ENCODE measurements around the gene EPHB1.
"Not testable (repeated sequence)": the region's sequence is repeated elsewhere in the genome, so short reads cannot be mapped to it uniquely, and the experiment has no call there.

The EPHB1 gene

DNA sequence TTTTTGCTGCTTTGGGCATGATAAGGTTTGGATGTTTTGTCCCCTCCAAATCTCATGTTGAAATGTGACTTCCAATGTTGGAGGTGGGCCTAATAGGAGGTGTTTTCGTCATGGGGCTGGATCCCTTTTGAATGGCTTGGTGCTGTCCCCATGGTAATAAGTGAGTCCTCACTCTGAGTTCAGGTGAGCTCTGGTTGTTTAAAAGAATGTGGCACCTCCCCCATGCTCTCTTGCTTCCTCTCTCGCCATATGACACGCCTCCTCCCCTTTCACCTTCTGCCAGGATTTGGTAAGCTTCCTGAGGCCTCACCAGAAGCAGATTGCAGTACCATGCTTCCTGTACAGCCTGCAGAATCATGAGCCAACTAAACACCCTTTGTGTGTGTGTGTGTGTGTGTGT, 255.5 kb downstream of the EPHB1 start:
- no peak for DNase-seq (ENCODE audit: low spot score)

DNA sequence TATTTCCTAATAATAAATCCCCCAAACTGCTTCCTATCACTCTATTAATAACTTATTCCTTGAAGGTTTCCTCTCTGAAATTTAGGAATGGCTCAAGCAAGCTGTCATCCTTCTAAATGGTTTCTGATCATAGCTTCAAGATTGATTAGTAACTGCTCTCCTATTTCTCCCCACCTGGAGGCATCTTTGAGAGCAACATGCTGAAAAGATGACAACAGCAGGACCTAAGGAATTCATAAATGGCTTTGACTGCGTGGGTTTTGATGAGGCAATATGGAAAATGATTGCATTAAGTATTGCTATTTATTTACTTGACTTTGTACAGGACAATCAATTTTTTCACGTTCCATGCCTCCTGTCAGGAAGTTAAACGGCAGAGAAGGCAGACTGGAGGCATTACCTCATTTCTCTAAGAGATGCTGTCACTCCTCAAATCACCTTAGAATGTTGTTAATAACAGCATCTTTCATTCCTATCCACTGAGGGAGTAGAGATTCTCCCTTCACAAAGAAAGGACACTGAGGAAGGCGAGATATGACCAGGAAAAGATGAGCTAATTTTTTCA, 256.4 kb downstream of the EPHB1 start:
- no peak for DNase-seq (ENCODE audit: low spot score)

GRCh38 chr3:135055449-135055848, 260.4 kb downstream of the EPHB1 start:
- DNase-seq (ENCODE audit: low spot score) = no peak

- DNase-seq (ENCODE audit: low spot score) = no peak
Measured at GRCh38 chr3:135056084-135056730, 261.1 kb downstream of the EPHB1 start.

DNA sequence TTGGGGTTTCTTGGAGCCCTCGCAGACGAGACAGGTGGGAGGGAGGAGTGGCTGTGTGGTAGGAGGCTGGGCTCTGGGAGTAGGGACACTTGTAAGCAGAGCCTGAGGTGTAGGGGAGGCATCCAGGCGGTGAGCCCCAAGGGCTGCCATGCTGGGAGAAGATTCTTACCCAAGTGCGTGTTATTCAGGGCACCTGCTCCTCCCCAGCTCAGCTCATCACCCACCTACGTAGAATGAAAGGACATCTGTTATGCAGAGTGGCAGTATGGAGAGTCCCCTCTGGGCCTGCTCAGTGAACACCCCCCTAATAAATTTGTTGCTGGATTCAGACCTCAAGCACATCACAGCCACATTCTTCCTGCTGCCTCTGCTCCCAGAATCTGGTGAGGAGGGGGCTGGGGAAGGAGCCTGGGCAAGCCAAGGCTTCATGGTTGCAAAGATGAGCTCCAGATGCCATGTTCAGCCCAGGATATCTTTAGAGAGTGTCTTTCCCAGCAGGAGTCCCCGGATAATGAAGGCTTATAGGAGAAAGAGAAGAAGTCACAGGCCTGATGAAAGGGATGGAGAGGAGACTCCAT, 261.8 kb downstream of the EPHB1 start:
- no peak for DNase-seq (ENCODE audit: low spot score)

DNA sequence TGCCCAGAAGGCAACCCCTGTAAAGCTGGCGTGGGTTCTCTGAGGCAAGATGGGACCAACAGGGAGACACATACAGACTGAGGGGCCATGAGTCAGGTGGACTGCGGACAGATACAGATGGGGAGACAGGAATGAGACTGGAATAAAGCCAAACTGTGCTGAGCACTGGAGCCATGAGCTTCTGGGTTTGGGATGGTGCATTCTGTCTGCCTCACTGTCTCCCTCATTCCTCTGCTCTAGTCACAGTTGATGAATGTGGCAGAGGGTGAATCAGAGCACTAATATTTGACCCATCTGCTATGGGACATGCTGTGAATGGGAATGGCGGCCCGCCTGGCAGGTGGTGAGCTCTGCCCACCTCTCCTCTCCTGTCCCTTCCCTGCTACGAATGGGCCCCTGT, 262.9 kb downstream of the EPHB1 start:
- no peak for DNase-seq (ENCODE audit: low spot score)

DNA sequence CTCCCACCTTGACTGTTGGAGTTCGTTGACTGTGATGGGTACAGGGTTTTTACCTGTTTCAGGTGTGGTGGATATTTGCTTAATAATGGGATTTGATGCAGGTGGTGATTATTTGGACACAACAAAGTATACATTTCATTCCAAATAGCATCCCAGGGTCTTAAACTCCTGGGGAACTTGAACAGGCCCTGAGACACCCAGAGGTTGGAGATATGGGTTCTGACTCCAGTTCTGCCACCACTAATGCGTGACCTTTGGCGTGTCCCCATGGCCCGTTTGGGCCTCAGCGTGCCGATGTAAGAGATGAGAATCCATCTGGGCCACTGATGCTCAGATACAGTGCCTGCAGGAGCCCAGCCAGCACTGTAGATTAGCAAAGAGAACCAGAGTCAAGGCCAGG, 264.5 kb downstream of the EPHB1 start:
- DNase-seq (ENCODE audit: low spot score) = no peak

DNA sequence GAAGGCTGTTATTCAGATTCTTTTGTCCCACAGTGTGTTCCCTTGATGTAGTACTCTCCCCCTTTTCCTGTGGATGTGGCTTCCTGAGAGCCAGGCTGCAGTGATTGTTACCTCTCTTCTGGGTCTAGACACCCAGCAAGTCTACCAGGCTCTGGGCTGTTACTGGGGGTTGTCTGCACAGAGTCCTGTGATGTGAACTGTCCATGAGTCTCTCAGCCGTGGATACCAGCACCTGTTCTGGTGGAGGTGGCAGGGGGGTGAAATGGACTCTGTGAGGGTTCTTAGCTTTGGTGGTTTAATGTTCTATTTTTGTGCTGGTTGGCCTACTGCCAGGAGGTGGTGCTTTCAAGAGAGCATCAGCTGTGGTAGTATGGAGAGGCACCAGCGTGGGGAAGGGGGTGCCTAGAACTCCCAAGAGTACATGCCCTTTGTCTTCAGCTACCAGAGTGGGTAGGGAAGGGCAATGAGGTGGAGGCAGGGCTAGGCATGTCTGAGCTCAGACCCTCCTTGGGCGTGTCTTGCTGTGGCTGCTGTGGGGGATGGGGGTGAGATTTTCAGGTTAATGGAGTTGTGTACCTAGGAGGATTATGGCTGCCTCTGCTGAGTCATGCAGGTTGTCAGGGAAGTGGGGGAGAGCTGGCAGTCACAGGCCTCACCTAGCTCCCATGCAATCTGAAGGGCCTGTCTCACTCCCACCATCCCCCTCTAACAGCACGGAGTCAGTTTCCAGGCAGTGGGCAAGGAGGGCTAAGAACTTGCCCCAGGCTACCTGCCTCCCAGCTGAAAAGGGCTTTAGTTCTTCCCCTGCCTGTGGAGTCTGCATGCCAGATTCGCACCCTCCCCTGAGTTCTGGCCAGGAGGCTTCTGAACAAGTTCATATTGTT, 272.0 kb downstream of the EPHB1 start:
- DNase-seq (ENCODE audit: low spot score) = not testable (repeated sequence)

DNA sequence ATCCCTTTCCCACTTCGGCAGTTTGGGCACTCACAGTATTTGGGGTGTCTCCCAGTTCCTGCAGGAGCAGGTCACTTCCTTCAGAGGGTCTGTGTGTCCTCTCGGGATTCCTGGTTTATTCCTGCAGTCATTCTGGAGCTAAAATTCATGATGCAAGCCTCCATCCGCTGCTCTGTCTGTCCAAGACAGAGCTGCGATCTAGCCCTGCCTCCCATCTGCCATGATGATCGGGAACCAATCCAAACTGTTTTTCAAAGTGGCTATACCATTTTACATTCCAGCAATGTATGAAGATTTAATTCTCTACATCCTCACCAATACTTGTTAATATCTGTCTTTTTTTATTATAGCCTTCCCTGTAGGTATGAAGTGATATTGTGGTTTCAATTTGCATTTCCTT, 273.0 kb downstream of the EPHB1 start:
- no peak for DNase-seq (ENCODE audit: low spot score)

GRCh38 chr3:135069406-135069805, 274.3 kb downstream of the EPHB1 start:
- DNase-seq (ENCODE audit: low spot score) = no peak

DNA sequence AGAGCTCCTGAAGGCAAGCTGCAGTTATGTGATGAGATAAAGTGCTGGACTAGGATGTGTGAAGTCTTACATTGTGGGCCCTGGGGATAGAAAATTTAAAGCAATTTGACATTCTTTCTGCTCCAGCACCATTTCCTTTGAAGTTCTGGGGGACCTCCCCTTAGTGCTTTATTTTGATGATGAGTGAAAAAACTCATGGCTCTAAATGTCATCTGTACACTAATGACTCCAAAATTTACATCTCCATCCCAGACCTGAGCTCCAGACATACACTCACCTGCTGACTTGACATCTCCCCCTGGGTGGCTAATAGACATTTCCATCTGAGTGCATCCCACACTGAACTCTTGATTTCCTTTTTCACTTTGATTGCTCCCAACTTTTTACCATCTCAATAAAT, 276.4 kb downstream of the EPHB1 start:
- no peak for DNase-seq (ENCODE audit: low spot score)

GRCh38 chr3:135072431-135072830, 277.4 kb downstream of the EPHB1 start:
- no peak for DNase-seq (ENCODE audit: low spot score)

- no peak for DNase-seq (ENCODE audit: low spot score)
Measured at GRCh38 chr3:135075157-135075556, 280.1 kb downstream of the EPHB1 start.

DNA sequence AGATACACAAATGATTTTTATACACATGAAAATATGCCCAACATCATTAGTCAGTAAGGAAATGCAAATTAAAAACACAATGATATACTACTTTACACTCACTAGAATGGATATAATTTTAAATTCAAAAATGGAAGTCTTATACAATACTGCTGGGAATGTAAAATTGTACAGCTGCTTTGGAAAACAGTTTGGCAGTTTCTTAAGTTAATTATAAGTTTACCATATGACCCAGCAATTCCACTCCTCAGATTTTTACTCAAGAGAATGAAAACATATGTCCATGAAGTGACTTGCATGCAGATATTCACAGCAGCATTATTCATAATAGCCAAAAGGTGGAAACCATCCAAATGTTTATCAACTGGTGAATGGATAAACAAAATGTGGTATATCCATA, 281.3 kb downstream of the EPHB1 start:
- DNase-seq (ENCODE audit: low spot score) = no peak

- DNase-seq (ENCODE audit: low spot score) = no peak
Measured at GRCh38 chr3:135077186-135077585, 282.1 kb downstream of the EPHB1 start.

DNA sequence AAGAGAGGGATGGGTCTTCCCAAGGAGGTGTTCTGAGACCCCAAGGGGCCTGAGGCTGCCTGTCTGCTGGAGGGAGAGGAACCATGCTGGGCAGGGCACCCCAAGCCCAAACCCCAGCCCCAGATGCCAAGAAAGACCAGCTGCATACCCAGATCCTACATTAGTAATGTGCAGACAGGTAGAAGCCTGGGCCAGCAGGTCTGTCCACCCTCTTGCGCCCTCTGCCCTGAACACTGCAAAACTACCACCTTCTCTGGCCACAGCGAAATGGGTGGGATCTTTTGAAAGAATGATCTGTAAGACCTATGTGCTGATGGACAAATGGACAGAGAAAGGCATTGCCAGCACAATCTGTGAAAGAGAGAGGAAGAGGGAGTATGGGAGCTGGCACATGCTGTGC, 283.2 kb downstream of the EPHB1 start:
- DNase-seq (ENCODE audit: low spot score) = no peak

DNA sequence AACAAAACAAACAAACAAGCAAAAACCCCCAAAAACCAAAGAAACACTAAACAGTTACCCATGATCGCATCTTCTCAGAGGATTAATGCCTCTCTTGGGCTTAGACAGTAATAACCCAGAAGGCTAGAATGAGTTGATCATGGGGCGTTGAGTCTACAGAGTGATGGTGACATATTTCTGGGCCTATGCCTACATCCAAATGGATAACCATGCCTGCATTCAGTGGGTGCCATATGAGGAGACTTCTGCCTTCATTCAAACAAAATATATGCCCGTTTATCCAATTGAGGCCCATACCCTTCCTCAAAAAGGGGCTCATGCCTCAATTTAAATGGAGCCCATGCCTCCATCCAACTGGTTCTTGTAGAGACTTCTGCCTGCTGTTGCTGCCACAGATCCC, 284.0 kb downstream of the EPHB1 start:
- no peak for DNase-seq (ENCODE audit: low spot score)

DNA sequence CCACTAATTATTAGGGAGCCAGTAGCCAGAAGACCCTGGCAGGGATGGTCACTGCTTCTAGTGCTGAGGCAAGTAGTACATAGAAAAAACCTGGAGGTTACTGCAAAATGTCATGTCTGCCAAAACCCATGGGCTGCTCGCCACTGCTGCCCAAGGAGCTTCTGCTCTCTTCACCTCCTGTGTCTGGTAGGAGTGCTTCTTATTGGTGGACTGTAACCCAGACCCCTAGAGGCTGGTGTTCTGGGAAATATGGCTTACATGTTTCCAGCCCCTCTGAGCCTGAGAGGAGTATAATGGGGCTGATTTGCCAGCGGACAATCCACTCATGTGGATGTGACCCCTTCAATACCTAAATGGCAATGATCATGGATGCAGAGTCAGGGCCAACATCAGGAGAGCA, 286.4 kb downstream of the EPHB1 start:
- DNase-seq (ENCODE audit: low spot score) = no peak

DNA sequence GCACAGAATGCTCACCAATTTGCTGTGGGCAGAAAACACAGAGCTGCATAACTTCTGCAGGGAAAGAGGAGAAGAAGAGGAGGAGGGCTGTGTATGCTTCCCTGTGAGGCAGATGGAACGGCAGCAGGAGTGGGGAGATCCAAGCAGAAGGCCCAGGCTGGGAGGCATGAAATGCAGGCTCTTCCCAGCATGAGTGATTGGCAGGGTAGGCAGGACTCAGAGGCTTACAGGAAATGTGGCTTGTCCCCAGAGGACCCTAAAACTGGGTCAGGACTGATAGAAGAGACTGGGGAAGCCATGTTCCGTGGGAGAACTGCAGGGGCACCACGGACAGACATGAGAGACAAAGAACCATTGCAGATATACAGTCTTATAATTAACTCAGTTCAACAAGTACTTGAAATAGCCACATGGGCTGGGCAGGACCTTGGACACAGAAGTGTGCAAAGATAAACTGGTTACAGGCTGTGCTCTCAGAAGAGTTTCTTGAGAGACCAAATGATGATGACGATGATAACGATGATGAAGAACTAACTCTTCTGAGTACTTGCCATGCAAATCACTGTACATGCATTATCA, 286.9 kb downstream of the EPHB1 start:
- no peak for DNase-seq (ENCODE audit: low spot score)

DNA sequence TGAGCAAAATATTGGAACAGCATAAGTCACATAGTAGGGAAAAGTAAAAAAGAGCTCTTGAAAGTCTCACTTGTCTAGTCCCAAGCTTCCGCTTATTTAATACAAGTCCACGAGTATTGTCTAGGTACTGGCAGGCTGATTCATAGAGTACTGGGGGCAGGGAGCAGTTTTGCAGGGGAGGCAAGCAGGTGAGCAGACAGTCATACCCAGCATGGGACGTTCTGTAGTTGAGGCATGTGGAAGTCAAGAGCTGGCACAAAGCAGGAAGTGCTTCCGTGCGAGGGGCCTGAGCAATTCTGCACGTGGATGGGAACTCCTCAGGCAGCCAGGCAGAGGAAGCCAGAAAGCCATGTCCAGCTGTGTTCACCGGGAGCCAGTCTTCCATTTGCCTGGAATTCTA, 287.6 kb downstream of the EPHB1 start:
- DNase-seq (ENCODE audit: low spot score) = no peak

DNA sequence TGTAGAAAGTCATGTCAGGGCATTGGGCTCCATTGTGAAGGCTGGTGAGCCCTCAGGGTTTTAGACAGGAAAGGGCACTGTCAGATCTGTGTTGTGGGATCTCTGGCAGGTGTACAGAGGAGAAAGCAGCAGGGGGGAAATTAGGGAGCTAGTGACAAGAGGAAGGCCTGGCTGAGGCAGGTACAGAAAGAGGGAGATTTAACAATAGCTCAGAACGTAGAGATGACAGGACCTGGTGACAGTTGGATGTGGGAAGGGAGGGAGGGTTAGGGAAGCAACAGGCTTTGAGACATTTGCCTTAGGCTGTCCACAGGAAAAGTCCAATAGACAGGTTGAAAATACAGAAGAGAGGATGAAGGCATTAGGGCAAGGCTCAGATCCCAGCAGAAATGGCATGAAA, 288.1 kb downstream of the EPHB1 start:
- DNase-seq (ENCODE audit: low spot score) = no peak

GRCh38 chr3:135083756-135084155, 288.7 kb downstream of the EPHB1 start:
- DNase-seq (ENCODE audit: low spot score) = no peak

- peak; percentile 62 for DNase-seq (ENCODE audit: low spot score)
Measured at GRCh38 chr3:135084405-135084804, 289.3 kb downstream of the EPHB1 start.

Data from GM03348 (cell line).